Endothelial cell (in vitro differentiated cells): Measurements from ENCODE around the gene RNF4. TPM values are rescaled to one million over a fixed set of nuclear protein-coding genes. Genes with fewer than 3 reads are reported as not detected.

Experiments used
- DNase-seq: peaks from one replicate; pipeline ENCODE4 v3.0.0; 2021; ENCODE audit warnings: low spot score
- H3K27ac Mint-ChIP-seq: one replicate; pipeline ENCODE4 v1.8.0; 2021; ENCODE audit warnings: mixed read lengths, inconsistent platforms; ENCODE audit not compliant: unreplicated experiment
- H3K27me3 Mint-ChIP-seq: one replicate; pipeline ENCODE4 v1.8.0; 2021; ENCODE audit warnings: mild to moderate bottlenecking, moderate library complexity, mixed read lengths, inconsistent platforms; ENCODE audit not compliant: unreplicated experiment
- H3K36me3 Mint-ChIP-seq: one replicate; pipeline ENCODE4 v1.8.0; 2021; ENCODE audit warnings: mild to moderate bottlenecking, low read depth, mixed read lengths, inconsistent platforms; ENCODE audit not compliant: unreplicated experiment
- H3K4me1 Mint-ChIP-seq: one replicate; pipeline ENCODE4 v1.8.0; 2021; ENCODE audit warnings: mild to moderate bottlenecking, mixed read lengths, inconsistent platforms; ENCODE audit not compliant: unreplicated experiment
- H3K4me3 Mint-ChIP-seq: one replicate; pipeline ENCODE4 v1.8.0; 2021; ENCODE audit warnings: mild to moderate bottlenecking, mixed read lengths, inconsistent platforms; ENCODE audit not compliant: unreplicated experiment
- H3K9me3 Mint-ChIP-seq: one replicate; pipeline ENCODE4 v1.8.0; 2021; ENCODE audit warnings: mixed read lengths, inconsistent platforms; ENCODE audit not compliant: unreplicated experiment
- total RNA-seq: library from RNA; stranded (reverse); fragmentation: NEBNext Ultra II Directional; extraction: Animal tissue kit (Norgen Biotek cat#: 25700); gene quantifications from one replicate; pipeline ENCODE4 v1.2.1, GENCODE V29; 2021; ENCODE audit not compliant: unreplicated experiment
- TF ChIP-seq, protein P1 (sequence below): fragments of 200-600 bp; sonication (generic); IDR thresholded peaks from one replicate; pipeline ENCODE4 v1.5.0; 2021; ENCODE audit warnings: antibody characterized with exemption; ENCODE audit not compliant: unreplicated experiment

Gene RNF4
- total RNA-seq, 1 donor from 2014 or later, result 65.0 TPM

GRCh38 chr4:2558301-2558700 is 89.4 kb downstream of the RNF4 start:
- H3K36me3 Mint-ChIP-seq, result peaks cover 4% of the 10 kb centered on the region
- no peak overlapping the region for H3K4me3 Mint-ChIP-seq
- H3K9me3 Mint-ChIP-seq, result no peaks in the 10 kb centered on the region
- H3K27ac Mint-ChIP-seq, result no peak overlapping the region
- no peak for DNase-seq
- peaks cover 32% of the 10 kb centered on the region for H3K4me1 Mint-ChIP-seq
- H3K27me3 Mint-ChIP-seq, result no peaks in the 10 kb centered on the region
- TF ChIP-seq, protein P1, sequence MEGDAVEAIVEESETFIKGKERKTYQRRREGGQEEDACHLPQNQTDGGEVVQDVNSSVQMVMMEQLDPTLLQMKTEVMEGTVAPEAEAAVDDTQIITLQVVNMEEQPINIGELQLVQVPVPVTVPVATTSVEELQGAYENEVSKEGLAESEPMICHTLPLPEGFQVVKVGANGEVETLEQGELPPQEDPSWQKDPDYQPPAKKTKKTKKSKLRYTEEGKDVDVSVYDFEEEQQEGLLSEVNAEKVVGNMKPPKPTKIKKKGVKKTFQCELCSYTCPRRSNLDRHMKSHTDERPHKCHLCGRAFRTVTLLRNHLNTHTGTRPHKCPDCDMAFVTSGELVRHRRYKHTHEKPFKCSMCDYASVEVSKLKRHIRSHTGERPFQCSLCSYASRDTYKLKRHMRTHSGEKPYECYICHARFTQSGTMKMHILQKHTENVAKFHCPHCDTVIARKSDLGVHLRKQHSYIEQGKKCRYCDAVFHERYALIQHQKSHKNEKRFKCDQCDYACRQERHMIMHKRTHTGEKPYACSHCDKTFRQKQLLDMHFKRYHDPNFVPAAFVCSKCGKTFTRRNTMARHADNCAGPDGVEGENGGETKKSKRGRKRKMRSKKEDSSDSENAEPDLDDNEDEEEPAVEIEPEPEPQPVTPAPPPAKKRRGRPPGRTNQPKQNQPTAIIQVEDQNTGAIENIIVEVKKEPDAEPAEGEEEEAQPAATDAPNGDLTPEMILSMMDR, result no peak

GRCh38 chr4:2560167-2560566 is 91.3 kb downstream of the RNF4 start:
- no peak for DNase-seq
- H3K27ac Mint-ChIP-seq, result no peak overlapping the region
- H3K9me3 Mint-ChIP-seq, result no peaks in the 10 kb centered on the region
- H3K4me3 Mint-ChIP-seq, result no peak overlapping the region
- TF ChIP-seq, protein P1, result no peak
- H3K4me1 Mint-ChIP-seq, result peaks cover 32% of the 10 kb centered on the region
- H3K27me3 Mint-ChIP-seq, result no peaks in the 10 kb centered on the region
- H3K36me3 Mint-ChIP-seq, result peaks cover 4% of the 10 kb centered on the region

Other genes starting within 250 kb of the RNF4 start
- 16.2 TPM for gene HAUS3, start 227.0 kb upstream of the RNF4 start, total RNA-seq
- gene POLN, start 227.0 kb upstream of the RNF4 start, total RNA-seq, result 2.5 TPM
- 93.5 TPM for gene MXD4, start 207.0 kb upstream of the RNF4 start, total RNA-seq
- gene ZFYVE28, start 50.5 kb upstream of the RNF4 start, total RNA-seq, result 0.44 TPM
- gene CFAP99, start 50.2 kb upstream of the RNF4 start, total RNA-seq, result not detected
- 33.7 TPM for gene FAM193A, start 67.5 kb downstream of the RNF4 start, total RNA-seq